Mucosa of descending colon (tissue), 3 donors: Measurements from ENCODE around the gene KDM4C. TPM values are rescaled to one million over a fixed set of nuclear protein-coding genes. Genes with fewer than 3 reads are reported as not detected.

Experiments used
- ATAC-seq: fragments of 200-7000 bp; cut with Tn5 transposase; one replicate; pipeline ENCODE4 v1.9.1; 2020; ENCODE audit warnings: mild to moderate bottlenecking, moderate library complexity
- DNase-seq, 3 donors: peaks; one replicate each; pipeline ENCODE4 v3.0.0-alpha.2; 2020
- H3K36me3 ChIP-seq: fragments of 200-600 bp; one replicate; pipeline ENCODE4 v1.8.0; 2021; ENCODE audit warnings: low read depth, mild to moderate bottlenecking
- H3K4me1 ChIP-seq: fragments of 200-600 bp; one replicate; pipeline ENCODE4 v1.8.0; 2021; ENCODE audit warnings: low read depth, mild to moderate bottlenecking
- H3K4me3 ChIP-seq: fragments of 200-600 bp; one replicate; pipeline ENCODE4 v1.8.0; 2021; ENCODE audit warnings: mild to moderate bottlenecking
- H3K9me3 ChIP-seq: fragments of 200-600 bp; one replicate; pipeline ENCODE4 v1.8.0; 2021; ENCODE audit warnings: mild to moderate bottlenecking
- CTCF ChIP-seq: fragments of 200-600 bp; IDR thresholded peaks from one replicate; pipeline ENCODE4 v1.8.0; 2022; ENCODE audit warnings: antibody characterized with exemption, mild to moderate bottlenecking
- intact Hi-C, 2 donors: fragments of 100-400 bp; cut with DNase I in 1 of 2; cut with micrococcal nuclease in 1 of 2; formaldehyde crosslinking; loops; one replicate each; pipeline versions ENCODE4 v1.11.0 to v1.11.1; 2022; cut with DNase I, micrococcal nuclease
- total RNA-seq, 3 donors: library from RNA; stranded (reverse); fragmentation: NEBNext Ultra II Directional in 2 of 3; extraction: Animal tissue kit (Norgen Biotek cat#: 25700) in 2 of 3; gene quantifications; one replicate each; pipeline versions ENCODE4 v1.2.1 to v1.2.4, GENCODE V29; 2021 to 2023
- donor health status: DM: no; HTN: no; CAD: no; lungs with moderate emphysema.
- donor health status: DM: no; HTN: no; CAD: no.
- donor health status: DM: no; HTN: yes; CAD: no.

Gene KDM4C
- total RNA-seq, 3 donors from 2014 or later: 44.6 to 74.9 (median 50.9) TPM

GRCh38 chr9:6827439-6828145, 69.8 kb downstream of the KDM4C start:
- Histone ChIP-seq H3K36me3 (no peaks in the 10 kb centered on the region), H3K9me3 (no peaks in the 10 kb centered on the region), H3K4me1 (no peaks in the 10 kb centered on the region), H3K4me3 (no peak overlapping the region)
- intact Hi-C loops: no loop called here
- peak in 1 of 3 donors; percentile 49 for DNase-seq
- ATAC-seq: no peak
- no peak for TF ChIP-seq CTCF

GRCh38 chr9:6829027-6829426, 71.3 kb downstream of the KDM4C start:
- Histone ChIP-seq H3K36me3 (no peaks in the 10 kb centered on the region), H3K4me3 (no peak overlapping the region), H3K4me1 (no peaks in the 10 kb centered on the region), H3K9me3 (no peaks in the 10 kb centered on the region)
- ATAC-seq (peak; percentile 38), DNase-seq (no peak)
- intact Hi-C loops: no loop called here
- TF ChIP-seq CTCF: no peak

- no peak for TF ChIP-seq CTCF
- H3K4me3 ChIP-seq: no peak overlapping the region
- intact Hi-C loops: no loop called here
- H3K36me3 ChIP-seq: no peaks in the 10 kb centered on the region
- ATAC-seq (no peak), DNase-seq (no peak)
- H3K9me3 ChIP-seq: no peaks in the 10 kb centered on the region
- no peaks in the 10 kb centered on the region for H3K4me1 ChIP-seq
These were observed 71.8 kb downstream of the KDM4C start for GRCh38 chr9:6829536-6829935.

- Histone ChIP-seq H3K4me3 (no peak overlapping the region), H3K36me3 (no peaks in the 10 kb centered on the region), H3K9me3 (no peaks in the 10 kb centered on the region), H3K4me1 (no peaks in the 10 kb centered on the region)
- no peak for TF ChIP-seq CTCF
- intact Hi-C loops: no loop called here
- DNase-seq (no peak), ATAC-seq (no peak)
These were observed 75.9 kb downstream of the KDM4C start for GRCh38 chr9:6833518-6834192.

- H3K36me3 ChIP-seq: no peaks in the 10 kb centered on the region
- no peak for TF ChIP-seq CTCF
- DNase-seq (no peak), ATAC-seq (no peak)
- no peaks in the 10 kb centered on the region for H3K9me3 ChIP-seq
- H3K4me1 ChIP-seq: no peaks in the 10 kb centered on the region
- intact Hi-C loops: no loop called here
- no peak overlapping the region for H3K4me3 ChIP-seq
These were observed 76.5 kb downstream of the KDM4C start for GRCh38 chr9:6834306-6834705.
